CD14-positive monocyte (primary cell): ENCODE data around the gene SASS6. TPM values are rescaled to one million over a fixed set of nuclear protein-coding genes. Genes with fewer than 3 reads are reported as not detected.

Experiments used
- DNase-seq, 3 donors: peaks; one replicate each; pipeline ENCODE4 v3.0.0-alpha.2; 2011 to 2022
- H2AFZ ChIP-seq: 2 replicates; pipeline ENCODE4 v1.6.0; 2012; ENCODE audit warnings: mild to moderate bottlenecking, low read depth, low read length, inconsistent platforms; ENCODE audit not compliant: insufficient read depth, poor library complexity, severe bottlenecking
- H3K27ac ChIP-seq, 2 donors: 1 replicate in 1 of 2; 2 replicates in 1 of 2; pipeline ENCODE4 v1.5.1; 2012 to 2013; ENCODE audit warnings: low read length in 2 of 2, control low read depth in 1 of 2, inconsistent platforms in 1 of 2, low read depth in 1 of 2, mild to moderate bottlenecking in 1 of 2
- H3K27me3 ChIP-seq, 2 donors: one replicate each; pipeline versions ENCODE4 v1.6.0 to v1.6.1; 2011 to 2013; ENCODE audit warnings: low read length in 2 of 2; ENCODE audit not compliant: control insufficient read depth in 2 of 2, insufficient read depth in 2 of 2
- H3K36me3 ChIP-seq, 2 donors: replicated peaks in 1 of 2; 1 replicate in 1 of 2; 2 replicates in 1 of 2; pipeline versions ENCODE4 v1.5.1 to v1.6.1; 2012 to 2013; ENCODE audit warnings: low read length in 2 of 2, control low read depth in 1 of 2, inconsistent platforms in 1 of 2, mild to moderate bottlenecking in 1 of 2; ENCODE audit not compliant: insufficient read depth in 2 of 2, control insufficient read depth in 1 of 2
- H3K4me1 ChIP-seq, 2 donors: 1 replicate in 1 of 2; 2 replicates in 1 of 2; pipeline versions ENCODE4 v1.5.1 to v1.6.1; 2012 to 2013; ENCODE audit warnings: low read length in 2 of 2, control low read depth in 1 of 2, inconsistent platforms in 1 of 2, mild to moderate bottlenecking in 1 of 2, moderate library complexity in 1 of 2; ENCODE audit not compliant: insufficient read depth in 2 of 2, control insufficient read depth in 1 of 2
- H3K4me2 ChIP-seq: replicated peaks from 2 replicates; pipeline ENCODE3; 2012; ENCODE audit warnings: low read length, moderate library complexity, mild to moderate bottlenecking; ENCODE audit not compliant: poor library complexity, severe bottlenecking; ENCODE audit errors: extremely low read depth
- H3K4me3 ChIP-seq, 3 experiments: fragments of 200-600 bp in 1 of 3; sonication (generic) in 1 of 3; replicated peaks in 1 of 3; 1 replicate in 2 of 3; 2 replicates in 1 of 3; pipeline ENCODE4 v1.5.1; 2011 to 2013; ENCODE audit warnings: low read length in 3 of 3, mild to moderate bottlenecking in 3 of 3, control low read depth in 2 of 3, low read depth in 2 of 3, inconsistent platforms in 1 of 3, moderate library complexity in 1 of 3
- H3K79me2 ChIP-seq: 2 replicates; pipeline ENCODE4 v1.6.0; 2012; ENCODE audit warnings: mild to moderate bottlenecking, control low read depth, inconsistent platforms, low read length, moderate library complexity; ENCODE audit not compliant: insufficient read depth
- H3K9ac ChIP-seq: 2 replicates; pipeline ENCODE4 v1.6.0; 2017; ENCODE audit warnings: low read length, mild to moderate bottlenecking; ENCODE audit not compliant: insufficient read depth, poor library complexity, severe bottlenecking
- H3K9me3 ChIP-seq, 2 donors: replicated peaks in 1 of 2; 1 replicate in 1 of 2; 2 replicates in 1 of 2; pipeline versions ENCODE4 v1.5.1 to v1.6.1; 2012 to 2013; ENCODE audit warnings: low read length in 2 of 2, control low read depth in 1 of 2; ENCODE audit not compliant: control insufficient read depth in 1 of 2, insufficient read depth in 1 of 2
- H4K20me1 ChIP-seq: 2 replicates; pipeline ENCODE4 v1.6.0; 2012; ENCODE audit warnings: mild to moderate bottlenecking, low read length, control low read depth, moderate library complexity; ENCODE audit not compliant: insufficient read depth
- H3K27ac Mint-ChIP-seq, 7 donors: one replicate each; pipeline ENCODE4 v1.8.0; 2020; ENCODE audit warnings: mild to moderate bottlenecking in 7 of 7, mixed read lengths in 7 of 7, moderate library complexity in 6 of 7, inconsistent platforms in 2 of 7
- H3K27me3 Mint-ChIP-seq, 3 donors: one replicate each; pipeline ENCODE4 v1.8.0; 2021 to 2022; ENCODE audit warnings: low read depth in 3 of 3, mild to moderate bottlenecking in 3 of 3, mixed read lengths in 3 of 3, moderate library complexity in 3 of 3, inconsistent platforms in 1 of 3
- H3K36me3 Mint-ChIP-seq, 2 donors: one replicate each; pipeline ENCODE4 v1.8.0; 2020; ENCODE audit warnings: mixed read lengths in 2 of 2, inconsistent platforms in 1 of 2, mild to moderate bottlenecking in 1 of 2
- H3K4me1 Mint-ChIP-seq: one replicate; pipeline ENCODE4 v1.8.0; 2020; ENCODE audit warnings: mild to moderate bottlenecking, mixed read lengths
- H3K4me3 Mint-ChIP-seq, 2 donors: one replicate each; pipeline ENCODE4 v1.8.0; 2020; ENCODE audit warnings: mild to moderate bottlenecking in 2 of 2, mixed read lengths in 2 of 2, moderate library complexity in 1 of 2
- H3K9me3 Mint-ChIP-seq, 7 donors: one replicate each; pipeline ENCODE4 v1.8.0; 2020 to 2022; ENCODE audit warnings: mixed read lengths in 7 of 7, mild to moderate bottlenecking in 6 of 7, moderate library complexity in 6 of 7, inconsistent platforms in 2 of 7
- WGBS: methylation state at CpG from one replicate; pipeline ENCODE4 v1.1.5; 2013; ENCODE audit warnings: missing lambda C conversion rate; ENCODE audit not compliant: insufficient coverage; 5-methylcytosine and 5-hydroxymethylcytosine counted together
- intact Hi-C, 2 donors: fragments of 100-400 bp; cut with micrococcal nuclease; formaldehyde crosslinking; loops; one replicate each; pipeline versions ENCODE4 v1.15.0 to v1.15.1; 2023
- polyA plus RNA-seq, 3 donors: library from polyadenylated mRNA; depleted of rRNA in 1 of 3; unstranded in 2 of 3; stranded (reverse) in 1 of 3; fragments of 300-500 nt in 2 of 3; fragments of >200 nt in 1 of 3; fragmentation: Illumina TruSeq in 2 of 3; gene quantifications; 1 replicate in 2 of 3; 2 replicates in 1 of 3; pipeline ENCODE4 v1.2.3, GENCODE V29; 2012 to 2021
- TF ChIP-seq, protein P1 (sequence below): fragments of 200-600 bp; IDR thresholded peaks from one replicate; pipeline ENCODE4 v1.8.0; 2022; ENCODE audit warnings: antibody characterized with exemption, mild to moderate bottlenecking

SASS6 gene
- polyA plus RNA-seq, 3 donors: 0.53 to 0.98 (median 0.93) TPM

DNA sequence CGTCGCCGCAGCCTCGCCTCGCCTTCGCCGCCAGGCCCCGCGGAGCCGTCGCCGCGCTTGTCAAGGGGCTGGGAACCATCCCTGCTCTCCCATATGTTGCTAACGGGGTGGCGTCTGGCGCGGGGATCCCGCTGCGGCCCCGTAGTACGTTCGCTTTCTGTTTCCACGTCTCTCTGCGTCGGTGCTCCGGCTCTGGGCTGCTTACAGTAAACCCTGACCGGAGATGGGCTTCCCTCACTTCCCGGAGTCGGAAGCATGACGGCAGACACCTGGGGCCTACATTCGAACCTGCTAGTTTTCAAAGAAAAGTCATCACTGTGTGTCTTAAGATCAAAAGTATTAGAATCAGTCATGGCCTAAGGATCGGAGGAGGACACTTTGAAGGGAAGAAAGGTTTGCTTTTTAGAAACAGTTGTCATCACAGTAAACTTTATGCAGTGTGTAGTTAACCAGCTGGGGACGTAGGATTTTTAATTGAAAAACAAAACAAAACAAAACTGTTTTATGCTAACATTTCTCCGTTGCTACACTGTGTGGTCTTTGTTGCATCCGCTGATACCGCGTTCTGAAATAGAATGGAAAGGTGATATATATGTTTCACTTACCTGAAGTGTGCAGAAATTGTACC is 94.0 kb downstream of the SASS6 start:
- Mint-ChIP-seq H3K4me1 (peaks cover 37% of the 10 kb centered on the region), H3K36me3 (peaks cover 4% of the 10 kb centered on the region in 2 donors), H3K9me3 (peaks cover 0 to 3% (median 0%) of the 10 kb centered on the region in 7 donors), H3K27ac (peak overlapping the region; percentile 96 to 99 (median 98)), H3K27me3 (peaks cover 0 to 4% (median 0%) of the 10 kb centered on the region in 3 donors), H3K4me3 (peak overlapping the region; percentile 96 to 97)
- Histone ChIP-seq H3K27me3 (no peaks in the 10 kb centered on the region), H3K79me2 (peaks cover 59% of the 10 kb centered on the region), H2AFZ (peak overlapping the region; percentile 95), H3K9me3 (no peaks in the 10 kb centered on the region), H3K27ac (peak overlapping the region; percentile 94 to 97), H3K36me3 (peaks cover 0 to 3% of the 10 kb centered on the region in 2 donors), H3K4me3 (peak overlapping the region; percentile 87 to 97 (median 90)), H3K4me1 (peaks cover 24 to 28% of the 10 kb centered on the region in 2 donors), H3K4me2 (peak overlapping the region; percentile 94), H4K20me1 (peaks cover 24% of the 10 kb centered on the region), H3K9ac (peak overlapping the region; percentile 99)
- DNase-seq: peak; percentile 34 to 56 (median 37)
- TF ChIP-seq, protein P1, sequence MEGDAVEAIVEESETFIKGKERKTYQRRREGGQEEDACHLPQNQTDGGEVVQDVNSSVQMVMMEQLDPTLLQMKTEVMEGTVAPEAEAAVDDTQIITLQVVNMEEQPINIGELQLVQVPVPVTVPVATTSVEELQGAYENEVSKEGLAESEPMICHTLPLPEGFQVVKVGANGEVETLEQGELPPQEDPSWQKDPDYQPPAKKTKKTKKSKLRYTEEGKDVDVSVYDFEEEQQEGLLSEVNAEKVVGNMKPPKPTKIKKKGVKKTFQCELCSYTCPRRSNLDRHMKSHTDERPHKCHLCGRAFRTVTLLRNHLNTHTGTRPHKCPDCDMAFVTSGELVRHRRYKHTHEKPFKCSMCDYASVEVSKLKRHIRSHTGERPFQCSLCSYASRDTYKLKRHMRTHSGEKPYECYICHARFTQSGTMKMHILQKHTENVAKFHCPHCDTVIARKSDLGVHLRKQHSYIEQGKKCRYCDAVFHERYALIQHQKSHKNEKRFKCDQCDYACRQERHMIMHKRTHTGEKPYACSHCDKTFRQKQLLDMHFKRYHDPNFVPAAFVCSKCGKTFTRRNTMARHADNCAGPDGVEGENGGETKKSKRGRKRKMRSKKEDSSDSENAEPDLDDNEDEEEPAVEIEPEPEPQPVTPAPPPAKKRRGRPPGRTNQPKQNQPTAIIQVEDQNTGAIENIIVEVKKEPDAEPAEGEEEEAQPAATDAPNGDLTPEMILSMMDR: no peak
- whole genome bisulfite sequencing: under 1% methylated on average over 28 of the region's 37 CpGs
- intact Hi-C loops: loop anchor here (1.0 to 10.0 kb wide), 4 partner anchors 9 to 856 kb away; partner anchors contain the start of genes SASS6 (in 2 of the 2), TRMT13 (in 2 of the 2), EXTL2 (in 1 of the 2) and RTCA (in 1 of the 2)

DNA sequence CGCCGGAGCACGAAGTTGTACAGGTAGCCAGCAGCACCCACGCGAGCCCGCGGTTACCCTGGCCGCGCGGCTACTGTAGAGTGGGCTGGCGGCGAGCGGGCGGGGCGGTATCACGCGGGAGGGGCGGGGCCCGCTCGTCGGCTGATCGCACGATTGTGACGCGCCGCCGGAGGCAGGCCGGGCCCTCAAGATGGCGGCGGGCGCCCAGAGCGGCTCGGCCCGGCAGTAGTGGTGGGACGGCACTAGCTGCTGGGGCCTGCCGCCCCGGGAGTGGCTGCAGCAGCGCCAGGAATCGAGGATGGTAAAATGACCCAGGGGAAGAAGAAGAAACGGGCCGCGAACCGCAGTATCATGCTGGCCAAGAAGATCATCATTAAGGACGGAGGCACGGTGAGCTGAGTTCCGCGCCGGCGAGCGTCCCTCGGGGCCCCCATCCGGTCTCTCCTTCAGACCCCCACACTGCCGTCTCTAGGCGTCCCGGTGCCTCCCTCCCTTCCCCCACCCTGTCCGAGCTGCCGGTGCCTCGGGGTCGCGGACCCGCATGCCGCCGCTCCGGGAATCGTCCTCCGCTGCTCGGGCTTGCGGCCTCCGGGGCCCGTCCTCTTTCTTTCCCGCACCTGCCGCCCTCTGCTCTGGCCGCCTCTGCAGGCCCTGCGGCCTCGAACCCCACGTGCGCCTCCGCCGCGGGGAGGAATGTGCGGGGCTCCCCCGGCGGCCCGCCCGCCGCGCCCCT is 94.6 kb downstream of the SASS6 start:
- H3K27ac Mint-ChIP-seq: peak overlapping the region; percentile 96 to 99 (median 98)
- peaks cover 0 to 4% (median 0%) of the 10 kb centered on the region in 3 donors for H3K27me3 Mint-ChIP-seq
- under 1% methylated on average over 84 of the region's 87 CpGs for WGBS
- Histone ChIP-seq H3K4me2 (peak overlapping the region; percentile 94), H3K27ac (peak overlapping the region; percentile 94 to 97), H3K9me3 (no peaks in the 10 kb centered on the region), H3K4me1 (peaks cover 24 to 28% of the 10 kb centered on the region in 2 donors), H2AFZ (peak overlapping the region; percentile 95), H3K79me2 (peaks cover 52% of the 10 kb centered on the region), H3K27me3 (no peaks in the 10 kb centered on the region), H3K9ac (peak overlapping the region; percentile 99), H3K4me3 (peak overlapping the region; percentile 87 to 97 (median 90)), H3K36me3 (no peaks in the 10 kb centered on the region), H4K20me1 (peaks cover 18% of the 10 kb centered on the region)
- H3K36me3 Mint-ChIP-seq: peaks cover 2 to 3% of the 10 kb centered on the region in 2 donors
- H3K9me3 Mint-ChIP-seq: peaks cover 0 to 3% (median 0%) of the 10 kb centered on the region in 7 donors
- DNase-seq: peak; percentile 82 to 88 (median 86)
- intact Hi-C loops: loop anchor here (1.0 to 10.0 kb wide), 4 partner anchors 9 to 857 kb away; partner anchors contain the start of genes SASS6 (in 2 of the 2), TRMT13 (in 2 of the 2), EXTL2 (in 1 of the 2) and RTCA (in 1 of the 2)
- TF ChIP-seq, protein P1: no peak
- peaks cover 36% of the 10 kb centered on the region for H3K4me1 Mint-ChIP-seq
- H3K4me3 Mint-ChIP-seq: peak overlapping the region; percentile 96 to 97
